Hepatic stellate cell (primary cell): Measurements from ENCODE around the gene NFKBIA.
"Not testable (repeated sequence)": the region's sequence is repeated elsewhere in the genome, so short reads cannot be mapped to it uniquely, and the experiment has no call there.

ENCODE experiments used
- DNase-seq: peaks from one replicate; pipeline ENCODE4 v3.0.0; 2011; ENCODE audit warnings: low spot score

Gene NFKBIA

GRCh38 chr14:35408026-35408425 is 3.5 kb upstream of the NFKBIA start:
- DNase-seq: no peak

- no peak for DNase-seq
Measured at GRCh38 chr14:35407306-35407630, 2.7 kb upstream of the NFKBIA start.

- peak; percentile 60 for DNase-seq
Measured at GRCh38 chr14:35406506-35407305, 2.2 kb upstream of the NFKBIA start.

GRCh38 chr14:35406090-35406489 is 1.5 kb upstream of the NFKBIA start:
- no peak for DNase-seq

GRCh38 chr14:35405304-35405996 is 901 bp upstream of the NFKBIA start:
- no peak for DNase-seq

- DNase-seq: peak; percentile 90
Measured at GRCh38 chr14:35403603-35404448, 723 bp downstream of the NFKBIA start.

- no peak for DNase-seq
Measured at GRCh38 chr14:35403114-35403602, 1.4 kb downstream of the NFKBIA start.

GRCh38 chr14:35402323-35403113 is 2.0 kb downstream of the NFKBIA start:
- no peak for DNase-seq

- no peak for DNase-seq
Measured at GRCh38 chr14:35401422-35402265, 2.9 kb downstream of the NFKBIA start.

GRCh38 chr14:35400648-35401421 is 3.7 kb downstream of the NFKBIA start:
- DNase-seq: no peak

- DNase-seq: no peak
Measured at GRCh38 chr14:35399083-35399937, 5.2 kb downstream of the NFKBIA start.

- no peak for DNase-seq
Measured at GRCh38 chr14:35398071-35398584, 6.4 kb downstream of the NFKBIA start.

- DNase-seq: not testable (repeated sequence)
Measured at GRCh38 chr14:35396610-35397009, 7.9 kb downstream of the NFKBIA start.

- DNase-seq: no peak
Measured at GRCh38 chr14:35395283-35395682, 9.3 kb downstream of the NFKBIA start.

- no peak for DNase-seq
Measured at GRCh38 chr14:35394326-35395013, 10.1 kb downstream of the NFKBIA start.

- no peak for DNase-seq
Measured at GRCh38 chr14:35393826-35394225, 10.7 kb downstream of the NFKBIA start.

- DNase-seq: no peak
Measured at GRCh38 chr14:35392103-35392502, 12.4 kb downstream of the NFKBIA start.

GRCh38 chr14:35391388-35391710 is 13.2 kb downstream of the NFKBIA start:
- no peak for DNase-seq
